Stomach (tissue), 9 donors: ENCODE measurements around the gene PDE9A. TPM values are rescaled to one million over a fixed set of nuclear protein-coding genes. Genes with fewer than 3 reads are reported as not detected.
A peak's percentile ranks its signal among the peaks of the same experiment; 100 is the strongest.
"Not testable (repeated sequence)": the region's sequence is repeated elsewhere in the genome, so short reads cannot be mapped to it uniquely, and the experiment has no call there.

Source experiments
- DNase-seq, 2 donors: peaks; one replicate each; pipeline versions ENCODE4 v3.0.0 to v3.0.0-alpha.2; 2013 to 2019
- H3K27ac ChIP-seq, 5 donors: fragments of 200-600 bp in 4 of 5; sonication (generic) in 4 of 5; one replicate each; pipeline ENCODE4 v1.5.1; 2013 to 2019; ENCODE audit warnings: mild to moderate bottlenecking in 1 of 5, moderate library complexity in 1 of 5
- H3K27me3 ChIP-seq, 3 donors: fragments of 200-600 bp; sonication (generic); one replicate each; pipeline ENCODE4 v1.5.1; 2017 to 2019; ENCODE audit warnings: mixed run types in 1 of 3
- H3K36me3 ChIP-seq, 4 donors: fragments of 200-600 bp; sonication (generic); 1 replicate in 3 of 4; 2 replicates in 1 of 4; pipeline ENCODE4 v1.5.1; 2016 to 2019
- H3K4me1 ChIP-seq, 4 donors: fragments of 200-600 bp; sonication (generic); one replicate each; pipeline ENCODE4 v1.5.1; 2016 to 2019
- H3K4me3 ChIP-seq, 4 donors: fragments of 200-600 bp; sonication (generic) in 3 of 4; one replicate each; pipeline ENCODE4 v1.5.1; 2016 to 2019; ENCODE audit warnings: mild to moderate bottlenecking in 1 of 4
- H3K9me3 ChIP-seq, 4 donors: fragments of 200-600 bp; sonication (generic); one replicate each; pipeline ENCODE4 v1.5.1; 2016 to 2019
- EP300 ChIP-seq: sonication (generic); formaldehyde crosslinking; IDR thresholded peaks from one replicate; pipeline ENCODE4 v1.6.1; 2017; ENCODE audit warnings: antibody characterized with exemption
- POLR2A ChIP-seq, 4 donors: fragments of 450-650 bp; IDR thresholded peaks; one replicate each; pipeline ENCODE4 v1.6.1; 2016; ENCODE audit warnings: antibody characterized with exemption in 4 of 4, control low read depth in 2 of 4, mild to moderate bottlenecking in 1 of 4, moderate library complexity in 1 of 4
- POLR2AphosphoS5 ChIP-seq, 3 donors: sonication (generic); formaldehyde crosslinking; IDR thresholded peaks; one replicate each; pipeline ENCODE4 v1.6.1; 2016; ENCODE audit warnings: antibody characterized with exemption in 3 of 3
- WGBS, 5 donors: extraction: QIAGEN DNeasy Blood & Tissue Kit in 3 of 5; methylation state at CpG; one replicate each; pipeline versions ENCODE4 v1.1.5 to v1.1.7; 2013 to 2018; 5-methylcytosine and 5-hydroxymethylcytosine counted together
- intact Hi-C: fragments of 100-400 bp; cut with DNase I; formaldehyde crosslinking; loops from one replicate; pipeline ENCODE4 v1.15.1; 2023; ENCODE audit warnings: low total_unique reads
- polyA plus RNA-seq, 3 donors: library from polyadenylated mRNA; stranded (reverse); fragments of 200-250 nt; gene quantifications; one replicate each; pipeline ENCODE4 v1.2.3, GENCODE V29; 2013
- total RNA-seq, 5 donors: library from RNA; depleted of rRNA; stranded (reverse); fragments of >200 nt; gene quantifications; one replicate each; pipeline versions ENCODE4 v1.1.0 to v1.2.3, GENCODE V29; 2014 to 2016
- TF ChIP-seq, protein P1 (sequence below), 7 experiments: fragments of 450-650 bp in 4 of 7; fragments of 200-600 bp in 3 of 7; sonication (generic) in 3 of 7; IDR thresholded peaks; one replicate each; pipeline ENCODE4 v1.5.1; 2016 to 2019; ENCODE audit warnings: antibody characterized with exemption in 7 of 7, control low read depth in 2 of 7, mild to moderate bottlenecking in 1 of 7
- donor health status: healthy with polysubstance abuse.
- donor health status: Bipolar disorder and iron deficiency.
- donor health status: healthy.

Gene PDE9A
- total and polyA plus RNA-seq, 8 donors: 6.4 to 77.1 (median 11.9) TPM

DNA sequence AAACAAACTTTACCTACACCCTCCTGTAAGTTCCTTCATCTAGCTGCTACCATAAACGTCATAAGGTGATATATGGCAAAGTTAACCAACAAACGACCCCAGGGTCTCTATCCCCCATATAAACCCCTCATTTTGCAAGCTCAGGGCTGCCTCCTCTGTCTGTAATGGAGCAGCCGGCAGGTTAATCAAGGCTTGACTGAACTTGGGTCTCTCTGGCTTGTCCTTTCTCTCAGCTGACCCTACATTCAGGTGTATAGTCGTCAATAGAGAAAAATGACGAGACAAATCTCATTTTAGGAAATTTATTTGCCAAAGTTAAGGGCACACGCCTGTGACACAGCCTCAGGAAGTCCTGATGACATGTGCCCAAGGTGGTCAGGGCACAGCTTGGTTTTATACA is 158.5 kb downstream of the PDE9A start:
- no peaks in the 10 kb centered on the region for H3K9me3 ChIP-seq
- H3K27ac ChIP-seq: peak overlapping the region; percentile 40 to 88 (median 79)

DNA sequence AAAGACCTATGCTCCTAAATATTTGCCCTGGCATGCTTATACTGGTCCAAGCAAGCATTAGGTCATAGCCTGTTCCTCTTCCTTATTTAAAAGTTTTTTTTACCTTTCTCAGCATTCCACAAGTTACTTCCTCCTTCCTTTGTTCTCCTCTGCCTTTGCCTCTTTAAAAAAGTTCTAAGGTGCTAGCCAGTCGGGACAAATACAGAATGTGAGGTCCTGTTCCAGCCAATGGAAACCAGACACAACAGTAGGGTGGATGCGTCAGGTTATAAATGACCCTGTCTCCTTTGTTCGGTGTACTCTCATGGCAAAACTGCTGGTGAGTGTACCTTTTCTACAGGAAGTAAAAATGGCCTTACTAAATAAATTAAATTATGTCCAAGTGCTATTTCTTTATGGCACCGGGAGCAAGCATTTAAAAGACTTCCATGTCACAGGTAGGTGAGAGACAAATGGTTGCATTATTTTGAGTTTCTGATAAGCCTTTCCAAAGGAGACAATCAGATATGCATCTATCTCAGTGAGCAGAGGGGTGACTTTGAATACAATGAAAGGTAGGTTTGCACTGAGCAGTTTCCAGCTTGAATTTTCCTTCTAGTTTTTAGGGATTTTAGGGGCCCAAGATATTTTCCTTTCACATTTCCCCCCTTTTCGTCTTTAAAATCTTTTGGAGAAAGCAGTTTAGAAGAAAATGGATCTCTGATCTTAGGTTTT is 159.3 kb downstream of the PDE9A start:
- H3K4me1 ChIP-seq: peaks cover 0 to 15% (median 4%) of the 10 kb centered on the region in 4 donors
- WGBS, 5 donors: 23 to 45% (median 39%) methylated on average over 5 of the region's 5 CpGs
- peak overlapping the region; percentile 11 to 24 (median 14) for H3K4me3 ChIP-seq
- not testable (repeated sequence) for H3K9me3 ChIP-seq, H3K36me3 ChIP-seq
- peak in 1 of 2 donors; percentile 57 for DNase-seq
- H3K27me3 ChIP-seq: peaks cover 0 to 19% (median 0%) of the 10 kb centered on the region in 3 donors
- TF ChIP-seq POLR2A (IDR thresholded peaks at IDR 0.05): peak in 1 of 4 donors; percentile 65
- peak in 2 of 3 donors; percentile 83 to 85 for TF ChIP-seq POLR2AphosphoS5 (IDR thresholded peaks at IDR 0.05)
- H3K27ac ChIP-seq: peak overlapping the region in 4 of 5 donors; percentile 65 to 88 (median 80)
- intact Hi-C loops: loop anchor here (10.0 kb wide), 1 partner anchor 218 kb away; no protein-coding TSS in a partner anchor

More for the DNA sequence above, 158.5 kb downstream of the PDE9A start:
- DNase-seq: no peak
- Histone ChIP-seq H3K36me3 (no peaks in the 10 kb centered on the region), H3K27me3 (peaks cover 0 to 19% (median 0%) of the 10 kb centered on the region in 3 donors), H3K4me1 (peaks cover 0 to 17% (median 7%) of the 10 kb centered on the region in 4 donors), H3K4me3 (no peak overlapping the region)
- TF ChIP-seq POLR2A (IDR thresholded peaks at IDR 0.05) (no peak), EP300 (no peak), POLR2AphosphoS5 (IDR thresholded peaks at IDR 0.05) (no peak)
- TF ChIP-seq, protein P1, sequence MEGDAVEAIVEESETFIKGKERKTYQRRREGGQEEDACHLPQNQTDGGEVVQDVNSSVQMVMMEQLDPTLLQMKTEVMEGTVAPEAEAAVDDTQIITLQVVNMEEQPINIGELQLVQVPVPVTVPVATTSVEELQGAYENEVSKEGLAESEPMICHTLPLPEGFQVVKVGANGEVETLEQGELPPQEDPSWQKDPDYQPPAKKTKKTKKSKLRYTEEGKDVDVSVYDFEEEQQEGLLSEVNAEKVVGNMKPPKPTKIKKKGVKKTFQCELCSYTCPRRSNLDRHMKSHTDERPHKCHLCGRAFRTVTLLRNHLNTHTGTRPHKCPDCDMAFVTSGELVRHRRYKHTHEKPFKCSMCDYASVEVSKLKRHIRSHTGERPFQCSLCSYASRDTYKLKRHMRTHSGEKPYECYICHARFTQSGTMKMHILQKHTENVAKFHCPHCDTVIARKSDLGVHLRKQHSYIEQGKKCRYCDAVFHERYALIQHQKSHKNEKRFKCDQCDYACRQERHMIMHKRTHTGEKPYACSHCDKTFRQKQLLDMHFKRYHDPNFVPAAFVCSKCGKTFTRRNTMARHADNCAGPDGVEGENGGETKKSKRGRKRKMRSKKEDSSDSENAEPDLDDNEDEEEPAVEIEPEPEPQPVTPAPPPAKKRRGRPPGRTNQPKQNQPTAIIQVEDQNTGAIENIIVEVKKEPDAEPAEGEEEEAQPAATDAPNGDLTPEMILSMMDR (IDR thresholded peaks at IDR 0.05): no peak
- intact Hi-C loops: loop anchor here (10.0 kb wide), 1 partner anchor 217 kb away; no protein-coding TSS in a partner anchor
- 28 to 42% (median 34%) methylated on average over 6 of the region's 6 CpGs for WGBS, 5 donors

DNA sequence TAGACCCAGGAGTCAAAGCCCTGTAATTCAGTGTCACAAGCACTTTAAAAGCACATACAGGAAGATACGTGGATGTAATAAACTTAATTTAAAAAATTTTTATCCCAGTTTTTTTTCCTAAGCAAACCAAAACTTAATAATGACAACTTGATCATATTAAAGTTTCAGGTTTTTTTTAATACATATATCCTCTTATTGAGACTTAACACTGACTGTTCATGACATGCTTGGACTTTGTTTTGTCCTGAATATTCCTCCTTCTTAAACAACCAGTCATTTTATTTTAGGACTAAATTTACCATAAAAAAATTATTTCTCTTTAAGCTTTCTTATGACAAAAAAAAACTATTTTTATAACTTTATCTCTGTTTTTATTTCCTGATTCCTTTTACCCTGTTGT is 161.8 kb downstream of the PDE9A start:
- Histone ChIP-seq H3K9me3 (no peaks in the 10 kb centered on the region), H3K4me1 (peaks cover 0 to 10% (median 4%) of the 10 kb centered on the region in 4 donors), H3K27me3 (peaks cover 0 to 14% (median 0%) of the 10 kb centered on the region in 3 donors), H3K36me3 (no peaks in the 10 kb centered on the region), H3K27ac (no peak overlapping the region), H3K4me3 (no peak overlapping the region)
- TF ChIP-seq, protein P1 (IDR thresholded peaks at IDR 0.05): no peak
- TF ChIP-seq POLR2A (IDR thresholded peaks at IDR 0.05) (no peak), POLR2AphosphoS5 (IDR thresholded peaks at IDR 0.05) (no peak), EP300 (no peak)
- no peak for DNase-seq
- 86 to 97% (median 87%) methylated on average over 1 of the region's 1 CpG for WGBS, 5 donors
- intact Hi-C loops: loop anchor here (10.0 kb wide), 1 partner anchor 220 kb away; no protein-coding TSS in a partner anchor

DNA sequence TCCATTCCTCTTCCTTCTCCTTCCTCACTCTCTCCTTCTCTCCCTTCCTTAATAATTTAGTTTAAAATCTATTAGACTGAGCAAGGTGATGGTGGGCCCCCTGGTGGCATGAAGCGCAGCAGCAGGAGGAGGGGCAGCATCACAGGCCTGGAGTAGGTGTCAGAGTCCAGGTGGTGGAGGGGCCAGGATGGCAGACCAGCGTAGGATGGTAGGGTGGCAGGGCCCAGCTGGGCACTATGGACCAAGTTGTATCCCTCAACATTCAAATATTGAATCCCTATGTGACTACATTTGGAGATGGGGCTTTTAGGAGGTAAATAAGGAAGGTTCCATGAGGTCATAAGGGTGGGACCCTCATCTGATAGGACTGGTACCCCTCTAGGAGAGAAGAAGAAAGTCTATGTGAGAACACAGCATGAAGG is 164.9 kb downstream of the PDE9A start:
- Histone ChIP-seq H3K4me3 (no peak overlapping the region), H3K9me3 (no peaks in the 10 kb centered on the region), H3K4me1 (peaks cover 0 to 7% (median 3%) of the 10 kb centered on the region in 4 donors), H3K27me3 (peaks cover 0 to 10% (median 0%) of the 10 kb centered on the region in 3 donors), H3K36me3 (no peaks in the 10 kb centered on the region), H3K27ac (no peak overlapping the region)
- DNase-seq: peak; percentile 75 to 78
- intact Hi-C loops: loop anchor here (10.0 kb wide), 1 partner anchor 224 kb away; no protein-coding TSS in a partner anchor
- TF ChIP-seq EP300: no peak
- peak in 1 of 3 donors; percentile 42 for TF ChIP-seq POLR2AphosphoS5 (IDR thresholded peaks at IDR 0.05)
- TF ChIP-seq, protein P1 (IDR thresholded peaks at IDR 0.05): peak in 5 of 7 experiments; percentile 84 to 92 (median 88)
- WGBS, 5 donors: 11 to 36% (median 26%) methylated on average over 2 of the region's 2 CpGs
